Mesothelial cell of epicardium (in vitro differentiated cells): Measurements from ENCODE around the gene MYH7. TPM values are rescaled to one million over a fixed set of nuclear protein-coding genes. Genes with fewer than 3 reads are reported as not detected.

Source experiments
- DNase-seq, 2 experiments: peaks; one replicate each; pipeline ENCODE4 v3.0.0; 2021; ENCODE audit warnings: low spot score in 2 of 2; ENCODE audit not compliant: unreplicated experiment in 2 of 2
- H3K27ac Mint-ChIP-seq: 2 replicates; pipeline ENCODE4 v1.8.0; 2021; ENCODE audit warnings: mixed read lengths
- H3K27me3 Mint-ChIP-seq: 2 replicates; pipeline ENCODE4 v1.8.0; 2021; ENCODE audit warnings: low read depth, mixed read lengths
- H3K36me3 Mint-ChIP-seq: 2 replicates; pipeline ENCODE4 v1.8.0; 2021; ENCODE audit warnings: mixed read lengths
- H3K4me1 Mint-ChIP-seq: 2 replicates; pipeline ENCODE4 v1.8.0; 2021; ENCODE audit warnings: mixed read lengths
- H3K4me3 Mint-ChIP-seq: 2 replicates; pipeline ENCODE4 v1.8.0; 2021; ENCODE audit warnings: mild to moderate bottlenecking, moderate library complexity, mixed read lengths
- H3K9me3 Mint-ChIP-seq: 2 replicates; pipeline ENCODE4 v1.8.0; 2021; ENCODE audit warnings: mixed read lengths
- total RNA-seq: library from RNA; stranded (reverse); gene quantifications from 3 replicates; pipeline ENCODE4 v1.2.1, GENCODE V29; 2021
- TF ChIP-seq, protein P1 (sequence below): fragments of 200-600 bp; sonication (generic); IDR thresholded peaks from one replicate; pipeline ENCODE4 v1.5.0; 2021; ENCODE audit warnings: antibody characterized with exemption; ENCODE audit not compliant: unreplicated experiment

Gene MYH7
- total RNA-seq, 1 donor from 2014 or later = not detected

DNA sequence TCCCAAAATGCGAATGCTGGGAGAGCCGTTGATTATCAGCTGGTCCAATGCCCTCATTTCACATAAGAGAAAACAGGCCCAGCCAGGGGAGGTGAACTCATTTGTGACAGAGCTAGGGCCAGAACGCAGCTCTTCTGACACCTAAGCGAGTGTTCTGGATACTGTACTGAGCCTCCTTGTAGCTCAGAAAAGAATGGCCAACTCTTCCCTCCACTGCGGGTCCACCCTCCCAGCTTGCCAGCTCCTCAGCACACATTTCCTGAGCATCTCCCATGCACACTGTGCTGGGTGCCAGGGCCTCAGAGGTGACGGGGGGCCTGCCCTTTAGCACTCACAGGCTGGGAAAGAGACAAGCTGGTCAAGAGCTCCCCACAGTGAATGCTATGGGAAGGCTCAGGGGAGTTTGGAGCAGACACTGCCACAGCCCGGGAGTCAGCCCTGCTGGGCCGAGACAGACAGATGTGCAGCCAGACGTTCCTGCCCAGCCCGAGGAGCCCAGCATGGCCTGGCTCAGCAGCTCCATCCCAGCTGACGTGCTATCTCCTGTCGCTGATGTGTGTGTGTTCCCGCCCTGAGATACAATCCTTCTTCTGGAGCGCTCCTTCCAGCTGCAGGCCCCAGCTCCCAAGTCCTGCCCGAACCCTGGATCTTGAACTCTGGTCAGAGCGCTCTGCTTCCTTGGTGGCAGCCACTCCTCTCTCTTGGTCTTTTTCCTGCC is 55.1 kb downstream of the MYH7 start:
- Mint-ChIP-seq H3K36me3 (no peaks in the 10 kb centered on the region), H3K27ac (no peak overlapping the region), H3K4me3 (no peak overlapping the region), H3K27me3 (peaks cover 39% of the 10 kb centered on the region), H3K4me1 (peaks cover 3% of the 10 kb centered on the region), H3K9me3 (no peaks in the 10 kb centered on the region)
- TF ChIP-seq, protein P1, sequence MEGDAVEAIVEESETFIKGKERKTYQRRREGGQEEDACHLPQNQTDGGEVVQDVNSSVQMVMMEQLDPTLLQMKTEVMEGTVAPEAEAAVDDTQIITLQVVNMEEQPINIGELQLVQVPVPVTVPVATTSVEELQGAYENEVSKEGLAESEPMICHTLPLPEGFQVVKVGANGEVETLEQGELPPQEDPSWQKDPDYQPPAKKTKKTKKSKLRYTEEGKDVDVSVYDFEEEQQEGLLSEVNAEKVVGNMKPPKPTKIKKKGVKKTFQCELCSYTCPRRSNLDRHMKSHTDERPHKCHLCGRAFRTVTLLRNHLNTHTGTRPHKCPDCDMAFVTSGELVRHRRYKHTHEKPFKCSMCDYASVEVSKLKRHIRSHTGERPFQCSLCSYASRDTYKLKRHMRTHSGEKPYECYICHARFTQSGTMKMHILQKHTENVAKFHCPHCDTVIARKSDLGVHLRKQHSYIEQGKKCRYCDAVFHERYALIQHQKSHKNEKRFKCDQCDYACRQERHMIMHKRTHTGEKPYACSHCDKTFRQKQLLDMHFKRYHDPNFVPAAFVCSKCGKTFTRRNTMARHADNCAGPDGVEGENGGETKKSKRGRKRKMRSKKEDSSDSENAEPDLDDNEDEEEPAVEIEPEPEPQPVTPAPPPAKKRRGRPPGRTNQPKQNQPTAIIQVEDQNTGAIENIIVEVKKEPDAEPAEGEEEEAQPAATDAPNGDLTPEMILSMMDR = no peak
- DNase-seq = no peak

GRCh38 chr14:23379366-23380196 is 55.9 kb downstream of the MYH7 start:
- TF ChIP-seq, protein P1 = peak; percentile 78
- Mint-ChIP-seq H3K27ac (no peak overlapping the region), H3K4me1 (no peaks in the 10 kb centered on the region), H3K27me3 (peaks cover 39% of the 10 kb centered on the region), H3K4me3 (no peak overlapping the region), H3K36me3 (no peaks in the 10 kb centered on the region), H3K9me3 (no peaks in the 10 kb centered on the region)
- DNase-seq = peak in 1 of 2 experiments; percentile 74

- Mint-ChIP-seq H3K27me3 (peaks cover 38% of the 10 kb centered on the region), H3K27ac (no peak overlapping the region), H3K36me3 (no peaks in the 10 kb centered on the region), H3K4me3 (no peak overlapping the region), H3K9me3 (no peaks in the 10 kb centered on the region), H3K4me1 (no peaks in the 10 kb centered on the region)
- TF ChIP-seq, protein P1 = no peak
- DNase-seq = no peak
These were observed 56.7 kb downstream of the MYH7 start for GRCh38 chr14:23378612-23379220.

DNA sequence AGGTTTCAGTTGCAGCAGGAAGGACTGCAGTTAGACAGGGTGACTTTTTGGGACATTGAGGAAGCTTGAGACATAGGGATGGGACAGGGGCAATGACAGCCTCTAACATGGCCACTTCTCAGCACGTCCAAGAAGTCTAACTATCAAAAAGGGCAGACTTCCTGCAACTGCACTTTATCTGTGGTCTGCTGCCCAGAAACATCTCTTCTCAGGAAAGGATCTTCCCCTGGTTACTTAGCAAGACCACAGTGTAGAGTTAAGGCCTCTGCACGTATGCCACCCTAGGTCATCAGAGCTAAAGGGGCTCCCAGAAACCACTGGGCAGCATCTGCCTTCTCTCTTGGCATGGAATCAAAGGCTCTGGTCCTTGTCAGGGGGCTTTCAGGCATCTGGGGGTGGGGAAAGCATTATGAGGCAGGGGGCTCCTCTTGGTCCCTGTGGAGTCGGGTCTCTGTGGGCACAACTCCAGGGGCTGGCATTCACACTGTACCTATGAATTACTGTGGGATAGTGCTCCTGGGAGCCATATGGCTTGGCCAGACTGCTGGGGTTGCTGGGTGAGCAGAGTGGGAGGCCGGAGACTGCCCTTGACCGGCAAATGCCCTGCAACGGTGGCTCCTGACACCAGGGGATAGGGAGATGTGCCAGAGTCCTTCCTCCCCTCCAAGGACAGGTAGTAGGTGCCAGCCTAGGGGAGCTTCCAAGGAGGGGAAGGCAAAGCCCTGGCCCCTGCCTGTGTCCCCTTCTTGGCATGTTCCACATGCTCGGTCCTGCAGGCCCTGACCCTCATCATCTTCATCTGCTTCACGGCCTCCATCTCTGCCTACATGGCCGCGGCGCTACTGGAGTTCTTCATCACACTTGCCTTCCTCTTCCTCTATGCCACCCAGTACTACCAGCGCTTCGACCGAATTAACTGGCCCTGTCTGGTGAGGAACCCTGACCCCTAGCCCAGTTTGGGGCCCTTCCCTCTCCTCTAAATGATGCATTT is 57.6 kb downstream of the MYH7 start:
- Mint-ChIP-seq H3K27me3 (peaks cover 37% of the 10 kb centered on the region), H3K27ac (no peak overlapping the region), H3K36me3 (no peaks in the 10 kb centered on the region), H3K9me3 (no peaks in the 10 kb centered on the region), H3K4me1 (no peaks in the 10 kb centered on the region), H3K4me3 (no peak overlapping the region)
- TF ChIP-seq, protein P1 = no peak
- DNase-seq = no peak

DNA sequence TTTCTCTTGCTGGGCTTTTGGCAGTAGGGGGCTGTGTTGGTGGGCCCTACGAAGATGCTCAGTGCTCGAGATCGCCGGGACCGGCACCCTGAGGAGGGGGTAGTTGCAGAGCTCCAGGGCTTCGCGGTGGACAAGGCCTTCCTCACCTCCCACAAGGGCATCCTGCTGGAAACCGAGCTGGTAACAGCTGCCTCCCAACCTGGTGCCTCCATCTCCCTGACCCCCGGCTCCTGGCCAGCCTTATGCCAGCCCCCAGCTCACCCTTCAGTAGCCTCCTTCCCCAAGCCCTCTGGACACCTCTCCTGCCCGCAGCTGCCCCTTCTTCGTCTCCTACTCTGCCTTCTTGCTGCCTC is 58.3 kb downstream of the MYH7 start:
- Mint-ChIP-seq H3K9me3 (no peaks in the 10 kb centered on the region), H3K4me3 (no peak overlapping the region), H3K27ac (no peak overlapping the region), H3K4me1 (no peaks in the 10 kb centered on the region), H3K36me3 (no peaks in the 10 kb centered on the region), H3K27me3 (peaks cover 31% of the 10 kb centered on the region)
- no peak for DNase-seq
- TF ChIP-seq, protein P1 = no peak
